Measurements from ENCODE around the gene RPS6KC1. TPM values are rescaled to one million over a fixed set of nuclear protein-coding genes. Genes with fewer than 3 reads are reported as not detected.

Gene RPS6KC1
- total RNA-seq, 2 experiments from 2014 or later = 6.2 to 7.0 TPM

- Histone ChIP-seq H3K9me3 (ENCODE audit: control insufficient read depth in 1 of 2, insufficient read depth in 1 of 2, low read length in 2 of 2) (no peaks in the 10 kb centered on the region), H3K4me1 (ENCODE audit: insufficient read depth, low read length) (no peaks in the 10 kb centered on the region)
- H3K36me3 Mint-ChIP-seq (ENCODE audit: low read depth) = no peaks in the 10 kb centered on the region
These were observed 241.6 kb downstream of the RPS6KC1 start for GRCh38 chr1:213292614-213293013.

DNA sequence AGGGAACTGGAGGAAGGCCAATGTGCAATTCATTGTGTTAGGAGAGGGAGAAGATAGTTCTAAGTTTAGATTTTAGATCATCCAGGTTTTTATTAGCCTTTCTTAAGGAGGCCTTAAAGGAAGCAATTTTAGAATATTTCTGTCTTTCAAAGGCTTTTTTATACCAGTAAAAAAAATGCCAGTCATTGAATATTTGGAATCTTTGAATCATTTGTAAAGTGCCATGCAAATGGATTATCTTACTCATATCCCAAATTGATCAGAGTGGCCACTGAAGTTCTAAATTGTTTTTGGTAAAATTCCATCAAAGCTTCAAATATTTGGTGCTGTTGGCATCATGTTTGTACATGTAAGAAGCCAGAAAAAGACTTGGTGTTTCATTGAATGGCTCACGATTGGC, 244.8 kb downstream of the RPS6KC1 start:
- no peaks in the 10 kb centered on the region for H3K4me1 ChIP-seq (ENCODE audit: insufficient read depth, low read length)
- ATAC-seq (ENCODE audit: poor library complexity) = no peak
- ChIA-PET CTCF (no interaction called here), POLR2A (no interaction called here)
- Mint-ChIP-seq H3K36me3 (ENCODE audit: low read depth) (no peaks in the 10 kb centered on the region), H3K27ac (no peak overlapping the region), H3K4me3 (no peak overlapping the region), H3K4me1 (ENCODE audit: low read depth) (no peaks in the 10 kb centered on the region), H3K9me3 (peaks cover 8% of the 10 kb centered on the region), H3K27me3 (no peaks in the 10 kb centered on the region)
- H3K27ac ChIP-seq (ENCODE audit: low read depth in 1 of 2, low read length in 2 of 2) = no peak overlapping the region
- H3K27me3 ChIP-seq (ENCODE audit: control insufficient read depth in 1 of 2, insufficient read depth in 2 of 2, low read length in 2 of 2) = no peaks in the 10 kb centered on the region
- DNase-seq = no peak
- H3K9me3 ChIP-seq (ENCODE audit: control insufficient read depth in 1 of 2, insufficient read depth in 1 of 2, low read length in 2 of 2) = peaks cover 0 to 8% of the 10 kb centered on the region in 2 experiments
- H3K36me3 ChIP-seq (ENCODE audit: insufficient read depth, low read length) = no peaks in the 10 kb centered on the region
- no peak for TF ChIP-seq CTCF (IDR thresholded peaks at IDR 0.05)
- H3K4me3 ChIP-seq (ENCODE audit: low read length) = no peak overlapping the region
- intact Hi-C loops (cut with DNase I, micrococcal nuclease) = no loop called here

More at GRCh38 chr1:213292614-213293013, 241.6 kb downstream of the RPS6KC1 start:
- no peaks in the 10 kb centered on the region for H3K4me1 Mint-ChIP-seq (ENCODE audit: low read depth)
- Histone ChIP-seq H3K27me3 (ENCODE audit: control insufficient read depth in 1 of 2, insufficient read depth in 2 of 2, low read length in 2 of 2) (no peaks in the 10 kb centered on the region), H3K4me3 (ENCODE audit: low read length) (no peak overlapping the region), H3K36me3 (ENCODE audit: insufficient read depth, low read length) (no peaks in the 10 kb centered on the region), H3K27ac (ENCODE audit: low read depth in 1 of 2, low read length in 2 of 2) (no peak overlapping the region)
- peaks cover 8% of the 10 kb centered on the region for H3K9me3 Mint-ChIP-seq
- no peak for ATAC-seq (ENCODE audit: poor library complexity)
- no peak for TF ChIP-seq CTCF (IDR thresholded peaks at IDR 0.05)
- no peak overlapping the region for H3K27ac Mint-ChIP-seq
- no peaks in the 10 kb centered on the region for H3K27me3 Mint-ChIP-seq
- no peak for DNase-seq
- H3K4me3 Mint-ChIP-seq = no peak overlapping the region
- CTCF ChIA-PET = no interaction called here
- POLR2A ChIA-PET = no interaction called here
- intact Hi-C loops (cut with DNase I, micrococcal nuclease) = no loop called here

DNA sequence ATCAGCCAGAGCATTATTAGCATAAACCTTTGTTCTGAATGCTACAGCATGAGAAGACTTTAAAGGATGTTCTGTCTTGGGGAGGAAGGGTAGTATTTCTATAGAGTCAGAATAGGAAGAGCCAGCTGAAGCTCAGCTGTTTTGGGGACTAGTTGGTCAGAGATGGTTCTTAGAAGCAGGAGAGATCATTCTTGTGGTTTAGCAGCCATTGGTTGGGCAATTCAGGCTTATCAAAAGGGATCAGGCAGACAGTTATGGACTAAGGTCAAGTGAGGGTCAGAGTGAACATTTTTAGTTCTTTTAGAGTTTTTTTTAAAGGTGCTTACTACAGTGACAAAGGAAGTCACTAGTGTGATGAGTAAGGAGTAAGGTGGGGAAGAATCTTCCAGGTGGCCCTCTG, 245.5 kb downstream of the RPS6KC1 start:
- DNase-seq (no peak), ATAC-seq (ENCODE audit: poor library complexity) (no peak)
- Histone ChIP-seq H3K9me3 (ENCODE audit: control insufficient read depth in 1 of 2, insufficient read depth in 1 of 2, low read length in 2 of 2) (peaks cover 0 to 8% of the 10 kb centered on the region in 2 experiments), H3K27me3 (ENCODE audit: control insufficient read depth in 1 of 2, insufficient read depth in 2 of 2, low read length in 2 of 2) (no peaks in the 10 kb centered on the region), H3K27ac (ENCODE audit: low read depth in 1 of 2, low read length in 2 of 2) (no peak overlapping the region), H3K4me1 (ENCODE audit: insufficient read depth, low read length) (no peaks in the 10 kb centered on the region), H3K4me3 (ENCODE audit: low read length) (no peak overlapping the region), H3K36me3 (ENCODE audit: insufficient read depth, low read length) (no peaks in the 10 kb centered on the region)
- no peak overlapping the region for H3K27ac Mint-ChIP-seq
- TF ChIP-seq CTCF (IDR thresholded peaks at IDR 0.05) = no peak
- no peaks in the 10 kb centered on the region for H3K4me1 Mint-ChIP-seq (ENCODE audit: low read depth)
- POLR2A ChIA-PET = no interaction called here
- CTCF ChIA-PET = no interaction called here
- intact Hi-C loops (cut with DNase I, micrococcal nuclease) = no loop called here
- H3K4me3 Mint-ChIP-seq = no peak overlapping the region
- peaks cover 8% of the 10 kb centered on the region for H3K9me3 Mint-ChIP-seq
- H3K36me3 Mint-ChIP-seq (ENCODE audit: low read depth) = no peaks in the 10 kb centered on the region
- H3K27me3 Mint-ChIP-seq = no peaks in the 10 kb centered on the region

Measured in CD4-positive, alpha-beta T cell (primary cell).